Measurements from ENCODE around the gene JAZF1. TPM values are rescaled to one million over a fixed set of nuclear protein-coding genes. Genes with fewer than 3 reads are reported as not detected.
"Not testable (repeated sequence)": the region's sequence is repeated elsewhere in the genome, so short reads cannot be mapped to it uniquely, and the experiment has no call there.

Gene JAZF1
- total RNA-seq, 2 donors from 2014 or later: 20.0 to 21.3 TPM

DNA sequence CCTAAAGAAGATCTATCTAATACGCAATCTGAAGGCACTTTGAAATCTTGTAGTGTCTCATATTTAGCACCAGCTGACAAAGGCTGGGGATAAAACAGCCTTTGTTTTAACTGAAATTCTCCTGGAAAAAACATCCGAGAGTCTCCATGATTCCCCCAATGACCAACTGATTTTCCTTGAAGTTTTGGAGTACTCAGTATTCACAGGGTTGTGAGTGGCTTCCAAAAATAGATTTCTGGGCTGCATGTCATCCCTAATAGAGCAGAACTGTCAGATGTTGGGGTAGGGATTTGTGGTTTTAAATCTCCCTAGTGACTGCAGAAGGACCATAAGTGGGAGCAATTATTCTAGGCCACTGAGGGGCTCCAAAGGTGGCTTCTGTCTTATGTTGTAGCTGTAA, 234.2 kb downstream of the JAZF1 start:
- DNase-seq (no peak), ATAC-seq (no peak)
- intact Hi-C loops (cut with DNase I): no loop called here

DNA sequence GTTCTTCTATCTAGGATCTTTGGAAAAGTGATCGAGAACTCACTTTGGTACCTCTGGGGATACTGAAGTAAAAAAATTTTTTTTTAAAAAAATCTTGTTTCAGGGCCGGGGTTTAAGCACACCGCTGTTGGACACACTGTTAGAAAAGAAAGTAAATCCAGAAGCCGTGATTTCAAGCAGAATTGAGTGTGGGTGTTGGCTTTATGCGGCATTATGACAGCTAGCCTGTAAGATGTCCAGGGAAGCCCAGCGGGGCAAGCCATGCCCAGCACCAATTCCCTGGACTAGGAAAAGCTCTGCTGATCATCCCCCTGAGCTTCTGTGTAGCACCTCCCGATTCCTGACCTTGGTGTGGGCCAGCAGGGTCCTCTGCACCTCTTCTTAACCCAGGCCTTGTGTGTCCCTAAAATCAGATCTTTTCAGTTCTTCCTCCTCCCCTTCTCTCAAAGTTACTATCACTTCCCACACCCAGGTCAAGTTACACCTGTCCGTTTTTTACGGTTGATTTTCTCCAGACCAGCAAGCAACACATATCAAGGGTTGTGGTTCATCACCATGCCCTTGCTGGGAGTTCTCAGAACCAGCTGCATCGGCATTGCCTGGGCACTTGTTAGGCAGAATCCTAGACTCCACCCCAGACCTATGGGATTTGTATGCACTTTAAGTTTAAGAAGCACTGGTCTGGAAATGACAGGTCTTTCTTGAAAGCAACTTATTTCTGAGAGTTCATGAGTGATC, 235.4 kb downstream of the JAZF1 start:
- DNase-seq: no peak
- intact Hi-C loops (cut with DNase I): no loop called here
- ATAC-seq: no peak

DNA sequence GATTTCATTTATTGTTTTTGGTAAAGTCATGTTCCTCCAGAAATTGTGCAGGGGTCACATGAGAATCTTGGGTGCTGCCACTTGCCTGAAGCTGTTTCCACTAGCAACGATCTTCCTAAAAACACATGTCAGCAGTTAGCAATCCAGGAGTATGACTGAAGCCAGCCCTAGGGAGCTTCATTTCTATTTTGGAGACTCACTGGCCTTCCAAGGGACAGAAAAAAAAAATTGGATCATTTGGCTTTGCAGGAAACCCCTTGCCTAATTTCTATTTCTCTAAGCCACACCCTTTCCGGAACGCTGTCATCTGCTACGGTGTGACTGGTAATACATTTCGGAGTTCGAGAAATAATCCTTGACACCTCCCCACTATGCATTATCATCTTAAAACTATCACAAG, 236.0 kb downstream of the JAZF1 start:
- intact Hi-C loops (cut with DNase I): no loop called here
- ATAC-seq (peak; percentile 17 to 69), DNase-seq (no peak)

DNA sequence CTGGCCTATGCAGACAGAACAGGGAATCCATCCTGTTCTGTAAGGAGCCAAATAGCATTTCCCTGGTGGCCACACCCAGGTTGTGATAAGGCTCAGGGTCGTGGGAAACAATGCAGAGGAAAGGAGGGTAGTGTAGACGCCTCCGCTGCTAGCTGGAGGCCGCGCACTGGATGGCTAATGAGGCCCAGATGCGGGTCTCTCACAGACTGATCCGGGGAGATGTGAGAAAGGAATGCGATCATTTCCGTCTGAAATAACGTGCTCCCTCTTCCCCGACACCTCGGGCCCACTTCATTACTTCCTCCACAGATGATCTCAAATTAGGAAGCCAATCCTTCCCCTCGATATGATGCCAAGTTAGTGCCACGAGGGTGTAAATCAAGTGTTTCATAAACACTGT, 237.4 kb downstream of the JAZF1 start:
- DNase-seq (no peak), ATAC-seq (no peak)
- intact Hi-C loops (cut with DNase I): no loop called here

GRCh38 chr7:27942711-27943110, 237.9 kb downstream of the JAZF1 start:
- intact Hi-C loops (cut with DNase I): no loop called here
- no peak for ATAC-seq
- DNase-seq: no peak

DNA sequence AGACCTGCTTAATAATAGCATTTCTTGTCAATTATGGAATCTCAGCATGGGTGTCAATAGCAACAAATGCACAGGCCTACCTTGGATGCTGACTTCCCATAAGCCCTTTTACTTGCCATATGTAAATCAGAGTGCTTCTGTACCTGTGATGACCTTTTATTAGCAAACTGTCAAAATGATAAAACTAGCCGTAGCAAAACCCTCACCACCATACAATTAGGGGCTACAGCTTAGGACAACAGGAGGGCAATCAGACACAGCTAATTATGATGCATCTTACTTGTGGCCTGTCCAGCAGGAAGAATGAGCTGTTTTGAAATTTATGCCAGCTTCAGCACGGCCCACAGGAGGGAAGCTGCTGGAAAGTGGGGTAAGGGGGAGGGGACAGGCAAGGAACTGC, 239.1 kb downstream of the JAZF1 start:
- ATAC-seq (no peak), DNase-seq (no peak)
- intact Hi-C loops (cut with DNase I): no loop called here

DNA sequence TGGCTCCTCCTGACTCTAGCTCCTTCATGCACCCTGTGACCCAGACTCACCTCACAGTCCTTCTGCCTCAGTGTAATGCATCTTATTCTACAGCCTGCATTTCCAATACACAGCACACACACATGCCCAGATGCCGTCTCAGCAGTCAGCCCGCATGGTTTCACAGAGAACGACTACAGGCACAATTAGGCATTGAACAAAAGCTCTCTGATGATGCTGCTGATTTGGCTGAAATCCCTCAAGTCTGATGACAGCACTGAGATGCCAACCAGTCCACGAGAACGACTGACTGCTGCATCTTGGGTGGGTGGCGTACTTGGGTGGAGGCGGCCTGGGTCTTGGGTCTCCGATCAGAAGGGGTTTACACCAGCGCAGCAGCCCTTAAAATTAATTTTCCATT, 240.3 kb downstream of the JAZF1 start:
- intact Hi-C loops (cut with DNase I): no loop called here
- ATAC-seq (no peak), DNase-seq (no peak)

DNA sequence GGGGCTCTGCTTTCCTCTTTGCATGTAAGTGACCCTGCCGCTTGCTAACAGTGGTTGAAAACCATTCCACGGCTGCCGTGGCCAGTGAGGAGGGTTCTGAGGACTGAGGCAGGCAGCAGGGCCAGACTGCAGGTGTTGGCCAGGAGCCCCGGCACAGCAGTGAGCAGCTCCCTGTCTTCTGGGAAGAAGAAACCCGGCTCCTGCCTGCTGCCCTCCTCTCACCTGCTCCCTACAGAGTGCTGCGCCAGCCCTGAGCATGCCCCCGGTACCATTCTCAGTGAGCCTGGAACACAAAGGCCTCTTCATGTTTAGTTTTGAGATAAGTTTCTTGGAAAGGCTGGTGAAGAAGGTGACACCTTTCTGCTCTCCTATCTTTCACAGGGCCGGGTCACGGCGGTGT, 240.7 kb downstream of the JAZF1 start:
- intact Hi-C loops (cut with DNase I): no loop called here
- ATAC-seq (no peak), DNase-seq (no peak)

- intact Hi-C loops (cut with DNase I): no loop called here
- no peak for DNase-seq
- ATAC-seq: no peak
Measured at GRCh38 chr7:27936768-27937102, 243.9 kb downstream of the JAZF1 start.

GRCh38 chr7:27936047-27936767, 244.4 kb downstream of the JAZF1 start:
- intact Hi-C loops (cut with DNase I): no loop called here
- ATAC-seq (no peak), DNase-seq (no peak)

DNA sequence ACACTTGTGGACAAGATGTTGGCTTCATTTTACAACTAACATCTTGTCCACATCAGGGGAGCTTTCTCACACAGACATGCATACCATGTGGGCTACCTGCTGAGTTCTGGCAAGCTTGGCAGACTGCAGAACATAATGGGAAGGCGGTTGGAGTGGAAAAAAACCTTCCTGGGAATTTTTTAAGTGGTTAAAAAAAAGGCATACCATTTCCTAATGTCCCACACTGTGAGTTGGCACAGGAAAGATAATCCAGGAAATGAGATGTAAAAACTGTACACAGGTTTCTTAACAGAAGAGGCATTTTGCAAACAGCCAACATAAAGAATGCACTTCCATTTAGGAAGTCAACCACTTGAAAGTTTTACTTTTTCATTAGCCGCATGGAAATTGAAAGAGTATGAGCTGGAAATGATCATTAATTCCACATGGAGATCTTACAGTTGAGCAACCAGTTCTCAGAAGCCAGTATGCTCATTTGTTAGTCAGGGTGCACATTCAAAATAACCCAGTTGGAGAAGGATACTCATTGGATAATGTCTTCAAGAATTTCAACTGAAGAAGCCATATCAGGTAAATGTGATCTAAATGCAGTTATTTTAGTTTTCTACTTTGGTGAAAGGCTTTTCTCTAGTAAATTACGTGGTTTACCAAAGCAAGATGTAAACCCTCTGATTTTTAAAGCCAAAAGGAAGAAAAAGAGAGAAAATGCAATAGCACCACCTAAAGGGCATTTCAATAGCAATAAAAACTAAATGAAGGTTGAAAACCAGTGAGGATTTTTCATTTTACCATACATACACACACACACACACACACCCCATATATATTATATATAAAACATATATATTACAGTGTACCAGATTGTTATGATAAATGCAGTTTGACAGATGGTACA, 246.7 kb downstream of the JAZF1 start:
- no peak for ATAC-seq
- intact Hi-C loops (cut with DNase I): no loop called here
- no peak for DNase-seq

DNA sequence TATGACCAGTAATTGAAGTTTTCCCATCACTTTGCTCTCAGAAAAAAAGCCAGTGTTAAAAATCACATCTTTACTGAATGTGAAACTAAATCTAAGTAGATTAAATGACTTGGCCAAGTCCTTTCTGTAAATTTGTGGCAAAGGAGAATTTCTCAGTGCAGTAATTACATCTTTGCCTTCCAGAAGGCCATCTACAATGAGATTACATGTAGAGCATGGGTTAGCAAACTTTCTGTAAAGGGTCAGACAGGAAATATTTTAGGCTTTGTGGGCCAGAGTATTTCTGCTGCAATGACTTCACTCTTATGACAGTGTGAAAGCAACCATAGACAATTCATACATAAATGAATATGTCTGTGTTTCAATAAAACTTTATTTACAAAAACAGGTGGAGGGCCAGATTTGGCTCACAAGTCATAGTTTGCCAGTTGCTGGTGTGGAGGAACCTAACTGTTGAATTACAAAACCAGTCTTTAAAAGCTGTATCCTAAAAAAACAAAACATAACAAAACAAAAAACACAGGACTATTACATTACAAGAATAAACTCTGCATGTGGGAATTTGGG, 249.6 kb downstream of the JAZF1 start:
- intact Hi-C loops (cut with DNase I): no loop called here
- DNase-seq (no peak), ATAC-seq (no peak)

DNA sequence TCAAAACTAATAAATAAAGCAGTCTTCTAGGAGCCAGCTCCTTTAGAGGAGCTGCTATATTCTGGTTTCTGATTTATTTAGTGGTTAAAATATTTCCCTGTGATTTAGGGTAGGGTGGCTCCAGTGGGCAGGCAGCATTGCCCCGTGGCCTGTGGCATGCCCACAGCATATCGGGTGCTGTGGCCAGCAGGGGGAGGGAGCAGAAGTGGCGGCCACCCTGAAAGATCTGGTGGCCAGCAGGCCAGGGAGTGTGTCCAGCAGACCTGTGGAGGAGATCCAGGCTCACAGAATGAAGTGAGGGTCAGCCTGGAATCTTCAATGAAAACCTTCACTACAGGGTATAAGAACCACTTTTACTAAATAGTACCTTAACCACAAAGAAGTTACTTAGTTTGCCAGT, 251.5 kb downstream of the JAZF1 start:
- ATAC-seq (no peak), DNase-seq (no peak)
- intact Hi-C loops (cut with DNase I): loop anchor here in 1 of 2 donors (10.0 kb wide), 1 partner anchor 724 kb away; the partner anchor contains the start of gene HOXA13

GRCh38 chr7:27928001-27928400, 252.6 kb downstream of the JAZF1 start:
- intact Hi-C loops (cut with DNase I): loop anchor here in 1 of 2 donors (10.0 kb wide), 1 partner anchor 723 kb away; the partner anchor contains the start of gene HOXA13
- DNase-seq (no peak), ATAC-seq (no peak)

- intact Hi-C loops (cut with DNase I): loop anchor here in 1 of 2 donors (10.0 kb wide), 1 partner anchor 721 kb away; the partner anchor contains the start of gene HOXA13
- DNase-seq (no peak), ATAC-seq (no peak)
Measured at GRCh38 chr7:27925573-27926201, 254.9 kb downstream of the JAZF1 start.

GRCh38 chr7:27923642-27923980, 257.0 kb downstream of the JAZF1 start:
- intact Hi-C loops (cut with DNase I): loop anchor here (2.0 to 10.0 kb wide), 2 partner anchors 719 to 727 kb away; partner anchors contain the start of gene HOXA13 (in 1 of the 2)
- no peak for DNase-seq
- no peak for ATAC-seq

- ATAC-seq (peak; percentile 80 to 95), DNase-seq (peak; percentile 59)
- intact Hi-C loops (cut with DNase I): loop anchor here (2.0 to 10.0 kb wide), 2 partner anchors 718 to 726 kb away; partner anchors contain the start of gene HOXA13 (in 1 of the 2)
Measured at GRCh38 chr7:27922907-27923641, 257.5 kb downstream of the JAZF1 start.

DNA sequence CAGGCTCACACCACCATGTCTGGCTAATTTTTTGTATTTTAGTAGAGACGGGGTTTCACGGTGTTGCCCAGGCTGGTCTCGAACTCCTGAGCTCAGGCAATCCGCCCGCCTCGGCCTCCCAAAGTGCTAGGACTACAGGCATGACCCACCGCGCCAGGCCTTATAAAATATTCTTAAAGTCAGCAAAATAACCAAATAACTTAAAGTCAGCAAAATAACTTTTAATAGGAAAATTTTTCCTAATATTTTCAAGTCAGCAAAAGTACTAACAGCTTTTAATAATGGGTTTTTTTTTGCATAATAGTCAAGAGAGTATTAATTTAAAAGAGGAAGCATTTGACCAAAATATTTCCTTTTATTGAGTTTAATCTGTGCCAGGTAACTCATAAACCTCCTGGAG, 258.2 kb downstream of the JAZF1 start:
- not testable (repeated sequence) for DNase-seq, ATAC-seq
- intact Hi-C loops (cut with DNase I): loop anchor here (2.0 to 10.0 kb wide), 2 partner anchors 718 to 726 kb away; partner anchors contain the start of gene HOXA13 (in 1 of the 2)
